COR-L47 (cell line): ENCODE results near the gene ARHGEF40.
A peak's percentile ranks its signal among the peaks of the same experiment; 100 is the strongest.
"Not testable (repeated sequence)": the region's sequence is repeated elsewhere in the genome, so short reads cannot be mapped to it uniquely, and the experiment has no call there.

ENCODE experiments used
- DNase-seq: peaks from one replicate; lab custom pipeline; 2025; lab: John Stamatoyannopoulos, UW

The ARHGEF40 gene

DNA sequence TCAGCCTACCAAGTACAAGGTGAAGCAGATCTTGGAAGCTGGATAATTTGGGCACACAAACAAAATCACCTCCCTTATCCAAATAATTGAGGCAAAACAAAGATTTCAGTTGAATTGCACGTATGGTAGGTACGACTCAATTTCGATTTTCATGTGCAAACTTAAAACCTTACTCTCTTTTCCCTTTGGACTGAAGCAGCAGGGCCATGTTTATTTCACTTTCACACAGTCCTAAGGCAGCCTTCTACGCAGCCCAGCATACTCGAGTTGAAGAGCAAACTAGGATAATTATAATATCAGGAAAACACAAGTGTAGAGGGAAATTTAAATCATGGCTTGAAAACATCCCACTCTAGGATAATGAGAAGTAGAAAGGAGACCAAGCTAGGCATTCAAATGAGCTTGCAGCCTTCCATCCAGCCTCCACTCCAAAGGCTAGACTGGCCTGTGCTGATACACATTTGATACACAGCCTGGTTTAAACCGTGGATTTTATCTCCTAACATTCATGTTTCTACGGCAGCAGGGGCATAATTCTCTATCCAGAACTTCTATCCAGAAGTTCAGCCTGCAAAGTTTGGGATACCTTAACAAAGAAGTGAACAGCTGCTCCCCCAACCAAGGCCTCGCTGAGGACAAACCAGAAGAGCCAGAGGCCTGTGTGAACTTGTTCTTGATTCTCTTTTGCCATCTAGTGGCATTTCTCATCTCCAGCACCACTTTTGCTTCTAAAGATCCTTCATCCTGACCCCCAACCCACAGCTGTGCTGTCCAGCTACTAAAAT, 30.3 kb upstream of the ARHGEF40 start:
- DNase-seq = peak; percentile 33

DNA sequence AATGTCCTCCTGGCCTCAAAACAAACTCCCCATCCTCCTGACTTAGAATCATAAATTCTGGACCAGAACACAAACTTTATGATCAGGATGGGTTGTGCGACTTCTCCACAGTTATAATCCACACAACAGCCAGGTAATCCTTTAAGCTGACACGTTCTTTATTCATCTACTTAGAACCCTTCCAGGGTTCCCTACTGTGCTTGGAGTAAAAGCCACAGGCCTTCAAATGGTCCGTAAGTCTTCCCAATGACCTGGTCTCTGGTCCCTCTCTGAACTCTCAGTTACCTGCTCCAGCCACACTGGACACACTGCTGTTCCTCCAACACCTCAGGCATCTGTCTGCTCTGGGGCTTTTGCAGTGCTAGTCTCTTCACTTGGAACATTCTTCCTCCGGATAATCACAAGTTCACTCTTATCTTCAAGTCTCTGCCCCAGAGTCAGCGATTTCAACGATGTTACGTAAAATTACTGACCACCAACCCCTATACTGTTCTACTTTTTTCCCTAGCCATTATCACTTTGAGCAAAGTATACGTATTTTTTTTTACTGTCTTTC, 29.7 kb upstream of the ARHGEF40 start:
- no peak for DNase-seq

DNA sequence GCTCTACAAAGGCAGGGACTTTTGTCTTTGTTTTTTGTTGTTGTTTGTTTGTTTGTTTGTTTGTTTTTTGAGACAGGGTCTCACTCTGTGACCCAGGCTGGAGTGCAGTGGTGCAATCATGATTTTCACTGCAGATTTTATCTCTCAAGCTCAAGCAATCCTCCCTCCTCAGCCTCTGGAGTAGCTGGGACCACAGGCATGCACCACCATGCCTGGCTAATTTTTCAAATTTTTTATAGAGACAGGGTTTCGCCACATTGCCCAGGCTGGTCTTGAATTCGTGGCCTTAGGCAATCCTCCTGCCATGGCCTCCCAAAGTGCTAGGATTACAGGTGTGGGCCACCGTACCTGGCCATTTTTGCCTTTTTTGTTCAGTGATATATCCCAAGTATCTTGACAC, 29.2 kb upstream of the ARHGEF40 start:
- not testable (repeated sequence) for DNase-seq

DNA sequence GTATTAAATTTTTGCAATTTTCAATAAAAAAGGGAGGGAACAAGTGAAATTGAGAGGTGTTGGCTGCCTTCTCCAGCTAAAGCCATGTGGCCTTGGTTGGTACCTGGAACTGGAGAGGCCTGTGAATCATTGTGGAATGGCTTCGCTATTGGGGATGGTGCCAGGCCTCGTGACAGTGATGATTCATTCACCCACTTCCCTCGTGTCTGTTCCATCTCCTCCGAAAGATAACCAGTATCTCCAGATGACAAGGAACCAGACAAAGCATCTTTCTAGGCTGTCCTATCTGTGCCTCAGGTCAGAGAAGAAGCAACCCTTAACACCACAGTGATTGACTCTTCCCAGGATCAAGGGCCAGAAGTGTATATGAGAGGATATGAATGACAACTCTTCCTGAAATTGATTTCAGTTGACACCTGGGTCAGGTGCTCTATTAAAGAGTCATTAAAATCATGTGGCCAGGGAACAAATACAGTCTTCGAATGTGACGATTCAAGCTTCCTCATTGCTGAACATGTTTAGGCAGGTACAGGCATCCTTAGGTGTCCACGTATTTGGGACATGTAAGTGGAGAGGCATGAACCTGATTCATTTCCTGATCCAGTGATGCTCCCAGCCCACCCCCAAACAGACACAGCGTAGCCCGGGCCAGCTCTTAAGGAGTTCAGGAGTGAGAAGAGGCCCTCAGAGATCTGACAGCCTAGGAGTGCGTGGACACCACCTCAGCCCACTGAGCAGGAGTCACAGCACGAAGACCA, 28.2 kb upstream of the ARHGEF40 start, which contains the start of gene RNASE7:
Gene RNASE7, plus strand, starts transcription at position 687 of the 758 bp plus-strand sequence. CDS start 631 bp downstream, outside the sequence.
- DNase-seq = no peak

DNA sequence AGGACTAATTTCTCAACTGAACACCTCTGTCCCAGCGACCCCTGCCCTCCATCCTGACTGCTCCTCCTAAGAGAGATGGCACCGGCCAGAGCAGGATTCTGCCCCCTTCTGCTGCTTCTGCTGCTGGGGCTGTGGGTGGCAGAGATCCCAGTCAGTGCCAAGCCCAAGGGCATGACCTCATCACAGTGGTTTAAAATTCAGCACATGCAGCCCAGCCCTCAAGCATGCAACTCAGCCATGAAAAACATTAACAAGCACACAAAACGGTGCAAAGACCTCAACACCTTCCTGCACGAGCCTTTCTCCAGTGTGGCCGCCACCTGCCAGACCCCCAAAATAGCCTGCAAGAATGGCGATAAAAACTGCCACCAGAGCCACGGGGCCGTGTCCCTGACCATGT, 27.2 kb upstream of the ARHGEF40 start:
- DNase-seq = no peak

DNA sequence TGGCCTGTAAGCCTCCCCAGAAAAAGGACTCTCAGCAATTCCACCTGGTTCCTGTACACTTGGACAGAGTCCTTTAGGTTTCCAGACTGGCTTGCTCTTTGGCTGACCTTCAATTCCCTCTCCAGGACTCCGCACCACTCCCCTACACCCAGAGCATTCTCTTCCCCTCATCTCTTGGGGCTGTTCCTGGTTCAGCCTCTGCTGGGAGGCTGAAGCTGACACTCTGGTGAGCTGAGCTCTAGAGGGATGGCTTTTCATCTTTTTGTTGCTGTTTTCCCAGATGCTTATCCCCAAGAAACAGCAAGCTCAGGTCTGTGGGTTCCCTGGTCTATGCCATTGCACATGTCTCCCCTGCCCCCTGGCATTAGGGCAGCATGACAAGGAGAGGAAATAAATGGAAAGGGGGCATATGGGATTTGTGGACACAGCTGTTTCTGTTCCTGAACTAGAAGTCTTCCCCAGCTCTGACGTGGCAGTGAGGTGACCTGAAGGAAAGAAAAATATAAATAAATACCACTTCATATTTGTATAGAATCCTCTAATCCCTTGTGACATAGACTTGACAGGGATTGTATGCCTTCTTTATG, 26.6 kb upstream of the ARHGEF40 start:
- DNase-seq = no peak

DNA sequence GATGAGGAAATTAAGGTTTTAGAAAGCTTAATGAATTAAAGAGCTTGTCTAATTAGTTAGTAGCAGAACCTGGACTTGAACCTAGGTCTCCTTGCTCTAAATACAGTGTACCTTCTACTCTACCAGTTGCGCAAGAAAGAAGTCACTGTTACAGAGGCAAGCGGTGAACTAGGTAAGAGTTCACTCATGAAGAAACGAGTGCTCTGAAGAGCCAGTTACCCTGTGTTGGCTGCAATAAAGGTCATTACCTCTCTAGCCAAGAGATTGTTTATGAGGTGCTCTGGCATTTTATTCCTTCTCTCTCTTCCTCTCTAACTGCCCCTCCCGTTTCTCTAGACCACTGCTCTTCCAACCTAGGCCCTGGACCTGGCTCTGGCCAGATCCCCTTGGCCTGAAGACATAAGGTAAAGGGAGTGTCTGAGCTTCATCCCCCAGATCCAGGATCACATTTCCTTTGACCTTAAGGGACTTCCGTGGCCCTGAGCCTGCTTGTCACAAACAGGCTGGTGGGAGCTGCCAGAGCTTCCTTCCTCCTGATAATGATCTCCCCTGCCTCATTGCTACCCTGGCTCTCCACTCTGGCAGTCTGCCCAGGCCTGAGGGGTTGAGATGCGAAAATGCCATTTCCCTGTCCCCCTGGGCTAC, 26.0 kb upstream of the ARHGEF40 start:
- DNase-seq = no peak

DNA sequence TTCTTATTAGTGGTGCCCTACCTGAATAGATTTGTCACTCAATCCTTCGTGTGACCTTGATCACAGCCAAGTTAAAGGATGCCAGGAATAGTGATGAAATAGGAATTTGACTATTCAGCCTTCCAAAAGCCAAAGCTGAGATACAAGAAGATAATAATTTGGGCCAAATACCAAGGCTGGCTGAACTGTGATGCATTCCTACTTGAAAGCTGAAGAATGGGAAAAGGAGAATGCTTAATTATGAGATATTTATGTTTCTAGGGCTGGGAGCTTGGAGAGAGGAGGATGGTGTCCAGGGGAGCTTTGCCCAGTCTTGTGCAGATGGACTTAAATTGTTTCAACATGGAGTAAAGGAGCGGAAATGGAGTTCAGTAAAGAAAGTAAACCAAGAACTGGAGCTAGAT, 22.7 kb upstream of the ARHGEF40 start:
- no peak for DNase-seq

DNA sequence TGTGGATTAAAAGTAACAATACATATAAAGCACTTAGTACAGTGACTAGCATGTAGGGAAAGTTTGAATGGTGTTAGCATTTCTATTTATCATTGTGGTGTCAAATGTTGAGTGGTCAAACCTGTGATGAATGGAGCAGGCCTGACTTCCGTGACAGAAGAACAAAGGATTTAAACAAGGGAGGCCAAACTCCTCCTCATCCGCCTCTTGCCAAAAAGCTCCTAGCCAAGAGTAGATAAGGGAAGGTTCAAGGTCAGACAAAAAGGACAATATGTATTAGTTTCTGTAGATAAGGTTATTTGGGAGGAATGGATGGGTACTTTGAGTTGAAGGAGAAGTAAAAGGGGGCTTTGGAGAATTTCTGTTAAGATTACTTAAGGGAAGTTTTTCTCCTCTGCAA, 21.5 kb upstream of the ARHGEF40 start:
- DNase-seq = no peak

DNA sequence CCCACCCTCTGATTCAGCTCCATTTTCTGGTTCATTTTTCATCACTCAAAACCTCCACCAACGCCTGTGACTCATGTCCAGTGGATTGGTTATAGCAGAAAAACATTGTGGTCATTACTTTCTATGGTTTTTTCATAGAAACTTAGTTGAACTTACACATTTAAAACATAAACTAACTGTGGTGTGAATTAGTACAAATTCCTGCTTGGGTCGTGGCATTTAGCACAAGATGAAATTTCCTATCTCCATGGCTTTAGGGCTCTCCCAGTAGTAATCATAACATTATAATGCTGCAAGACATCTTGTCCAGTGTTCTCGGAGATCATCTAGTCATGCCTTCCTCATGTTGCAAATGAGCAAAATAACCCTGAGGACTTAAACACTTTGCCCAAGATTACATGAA, 20.8 kb upstream of the ARHGEF40 start:
- DNase-seq = no peak

DNA sequence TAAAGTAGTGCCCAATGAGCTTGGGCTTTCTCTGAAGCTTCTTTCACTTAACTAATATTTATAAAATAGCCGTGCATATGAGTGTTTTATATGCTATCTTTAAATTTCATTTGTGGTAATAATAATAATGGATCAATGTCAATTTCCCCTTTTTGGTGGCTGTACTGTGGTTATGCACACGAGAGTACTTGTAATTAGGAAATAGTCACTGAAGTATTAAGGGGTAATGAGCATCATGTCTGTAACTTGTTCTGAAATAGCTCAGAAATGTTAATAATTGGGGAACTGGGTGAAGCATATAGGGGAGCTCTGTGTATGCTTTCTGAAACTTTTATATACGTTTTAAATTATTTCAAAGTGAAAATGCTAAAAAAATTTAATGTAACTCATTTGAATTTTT, 19.5 kb upstream of the ARHGEF40 start:
- no peak for DNase-seq

DNA sequence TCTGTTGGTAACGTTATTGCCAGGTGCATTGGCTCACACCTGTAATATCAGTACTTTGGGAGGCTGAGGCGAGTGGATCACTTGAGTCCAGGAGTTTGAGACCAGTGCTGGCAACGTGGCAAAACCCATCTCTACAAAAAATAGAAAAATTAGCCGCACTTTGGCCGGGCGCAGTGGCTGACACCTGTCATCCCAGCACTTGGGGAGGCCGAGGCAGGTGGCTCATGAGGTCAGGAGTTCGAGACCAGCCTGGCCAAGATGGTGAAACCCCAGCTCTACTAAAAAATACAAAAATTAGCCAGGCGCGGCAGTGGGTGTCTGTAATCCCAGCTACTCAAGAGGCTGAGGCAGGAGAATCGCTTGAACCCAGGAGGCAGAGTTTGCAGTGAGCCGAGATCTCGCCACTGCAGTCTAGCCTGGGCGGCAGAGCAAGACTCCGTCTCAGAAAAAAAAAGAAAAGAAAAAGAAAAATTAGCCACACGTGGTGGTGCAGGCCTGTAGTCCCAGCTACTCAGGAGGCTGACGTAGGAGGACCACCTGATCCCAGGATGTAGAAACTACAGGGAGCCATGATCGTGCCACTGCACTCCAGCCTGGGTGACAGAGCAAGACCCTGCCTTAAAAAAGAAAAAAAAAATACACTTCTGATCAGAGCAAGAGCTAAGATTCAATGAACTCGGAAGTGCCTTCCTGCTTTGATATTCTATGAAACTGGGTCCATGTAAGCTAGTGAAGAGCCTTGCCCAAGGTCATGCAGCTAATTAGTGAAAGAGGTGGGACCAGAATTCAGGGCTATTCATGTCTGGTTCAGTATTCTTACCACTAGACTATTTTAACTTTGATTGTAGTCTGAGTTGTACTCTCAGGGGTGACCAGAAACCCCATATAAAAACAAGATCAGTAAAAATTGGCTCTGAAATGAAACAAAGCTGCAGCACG, 16.7 kb upstream of the ARHGEF40 start:
- no peak for DNase-seq

DNA sequence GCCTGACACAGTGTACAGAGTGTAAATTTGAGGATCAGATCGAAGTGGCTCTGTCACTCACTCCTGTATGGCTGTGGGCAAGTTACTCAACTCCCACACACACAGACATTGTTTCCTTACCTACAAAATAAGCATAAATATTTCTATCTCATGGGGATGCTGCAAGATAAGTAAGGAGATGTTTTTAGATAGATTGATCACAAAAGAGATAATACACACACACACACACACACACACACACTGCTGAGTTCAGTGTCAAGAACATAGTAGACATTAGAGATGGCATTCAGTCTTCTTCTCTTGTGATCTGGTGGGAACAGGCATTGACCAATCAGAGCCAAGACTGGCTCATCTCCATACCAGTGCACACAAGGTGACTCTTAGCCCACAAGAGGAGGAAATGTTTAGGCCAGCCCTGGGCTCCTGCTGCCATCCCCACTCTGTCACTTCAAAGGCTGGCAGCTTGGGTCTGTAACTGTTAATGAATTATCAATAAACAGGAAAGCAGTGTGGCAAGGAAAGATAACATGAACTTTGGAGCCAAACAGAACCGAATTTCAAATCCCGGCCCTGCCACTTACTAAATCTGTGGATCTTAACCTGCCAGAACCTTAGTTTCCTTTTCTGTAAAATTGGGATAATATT, 15.9 kb upstream of the ARHGEF40 start:
- no peak for DNase-seq

DNA sequence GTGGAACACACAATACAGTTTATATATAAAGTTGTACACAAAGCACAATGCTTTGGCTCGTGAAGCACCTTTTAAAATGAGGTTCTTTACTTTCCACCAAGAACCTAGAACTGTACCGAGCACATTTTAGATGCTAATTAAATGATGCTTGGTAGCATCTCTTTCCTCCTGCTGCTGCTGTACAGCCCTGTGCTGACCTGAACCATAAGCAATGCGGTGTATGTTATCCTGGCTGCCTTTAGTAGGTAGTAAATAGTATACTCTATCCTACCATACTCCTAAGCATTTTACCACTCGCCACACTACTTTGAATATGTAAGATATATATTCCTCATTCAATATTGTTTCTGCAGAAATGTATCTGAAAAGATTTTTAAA, 15.3 kb upstream of the ARHGEF40 start:
- DNase-seq = no peak

DNA sequence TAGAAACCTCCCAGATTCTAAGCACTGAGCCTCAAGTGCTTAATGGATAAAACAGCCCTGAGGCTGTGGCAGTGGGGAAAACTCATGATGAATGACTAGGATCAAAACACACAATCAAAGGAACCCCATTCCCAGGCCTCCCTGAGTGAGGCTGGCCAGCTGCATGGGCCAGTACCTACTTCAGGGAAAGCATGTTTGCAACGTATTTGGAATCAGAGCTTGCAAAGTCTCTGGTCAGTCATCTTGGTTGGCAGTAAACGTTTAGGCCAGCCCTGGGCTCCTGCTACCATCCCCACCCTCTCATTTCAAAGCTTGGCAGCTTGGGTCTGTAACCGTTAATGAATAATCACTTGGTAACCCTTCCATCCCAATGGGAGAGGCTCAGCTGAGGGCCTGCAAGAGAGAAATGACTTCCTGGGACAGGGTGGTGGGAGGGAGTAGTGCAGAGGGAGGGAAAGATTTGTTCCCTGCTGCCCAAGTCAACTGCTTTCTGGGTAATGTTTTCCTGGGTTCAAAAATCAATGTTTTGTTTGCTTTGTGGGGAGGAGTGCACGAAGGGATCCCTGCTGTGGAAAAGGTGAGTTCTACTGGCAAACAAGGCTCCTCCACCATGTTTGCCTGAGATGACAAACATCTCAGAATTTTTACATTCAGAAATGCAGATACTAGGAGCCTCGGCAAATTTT, 14.5 kb upstream of the ARHGEF40 start:
- DNase-seq = no peak

DNA sequence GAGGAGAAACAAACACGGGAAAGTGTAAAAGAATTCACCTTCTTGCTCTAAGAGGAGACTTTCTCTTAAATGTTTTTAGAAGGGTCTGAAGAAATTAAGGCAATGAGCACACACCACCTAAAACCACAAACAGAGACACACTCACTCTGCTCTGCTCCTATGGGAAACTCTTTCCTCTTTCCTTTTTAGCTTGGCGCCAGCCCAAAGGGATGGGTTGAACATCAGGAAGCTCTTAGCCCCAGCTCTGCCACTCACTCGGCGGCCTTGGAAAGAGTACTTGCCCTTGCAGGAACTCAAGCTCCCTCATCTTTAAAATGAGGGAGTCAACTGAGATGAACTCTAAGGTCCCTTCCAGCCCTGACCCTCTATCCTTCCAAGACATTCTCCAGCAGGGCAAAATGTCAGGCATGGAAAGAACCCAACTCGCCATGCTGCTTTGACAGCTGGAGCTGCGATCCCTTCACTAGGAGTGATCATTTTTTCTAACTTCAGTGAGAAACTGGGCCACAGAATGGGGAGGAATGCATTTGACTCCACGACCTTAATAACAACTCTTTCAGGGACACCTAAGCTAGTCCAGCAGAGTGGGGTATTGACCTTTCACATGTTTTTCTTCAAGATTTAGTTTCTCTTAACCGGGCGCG, 13.5 kb upstream of the ARHGEF40 start:
- no peak for DNase-seq

DNA sequence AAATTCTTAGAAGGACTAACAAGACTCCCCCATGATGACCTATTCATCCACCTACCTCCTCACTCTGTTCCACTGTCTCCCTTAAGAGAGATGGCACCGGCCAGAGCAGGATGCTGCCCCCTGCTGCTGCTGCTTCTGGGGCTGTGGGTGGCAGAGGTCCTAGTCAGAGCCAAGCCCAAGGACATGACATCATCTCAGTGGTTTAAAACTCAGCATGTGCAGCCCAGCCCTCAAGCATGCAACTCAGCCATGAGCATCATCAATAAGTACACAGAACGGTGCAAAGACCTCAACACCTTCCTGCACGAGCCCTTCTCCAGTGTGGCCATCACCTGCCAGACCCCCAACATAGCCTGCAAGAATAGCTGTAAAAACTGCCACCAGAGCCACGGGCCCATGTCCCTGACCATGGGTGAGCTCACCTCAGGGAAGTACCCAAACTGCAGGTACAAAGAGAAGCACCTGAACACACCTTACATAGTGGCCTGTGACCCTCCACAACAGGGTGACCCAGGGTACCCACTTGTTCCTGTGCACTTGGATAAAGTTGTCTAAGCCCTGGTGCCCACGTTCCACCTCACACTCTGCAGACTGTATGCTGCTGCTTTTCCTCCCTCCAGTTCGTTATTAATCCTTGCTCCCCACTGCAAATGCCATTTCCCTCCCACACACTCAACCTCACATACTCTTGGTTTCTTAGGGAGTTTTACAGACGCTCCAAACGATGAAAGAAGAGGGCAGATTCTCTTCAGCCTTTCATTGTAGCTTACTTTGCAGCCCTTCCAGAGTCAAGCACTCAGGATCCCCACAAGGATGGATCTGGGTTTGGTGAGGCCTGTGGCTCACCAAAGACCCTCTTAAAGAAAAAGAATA, 12.1 kb upstream of the ARHGEF40 start, which contains the start of gene RNASE8:
Gene RNASE8, plus strand, starts transcription at position 20 of the 873 bp plus-strand sequence. Its CDS starts 71 bp downstream, at position 91.
- no peak for DNase-seq

DNA sequence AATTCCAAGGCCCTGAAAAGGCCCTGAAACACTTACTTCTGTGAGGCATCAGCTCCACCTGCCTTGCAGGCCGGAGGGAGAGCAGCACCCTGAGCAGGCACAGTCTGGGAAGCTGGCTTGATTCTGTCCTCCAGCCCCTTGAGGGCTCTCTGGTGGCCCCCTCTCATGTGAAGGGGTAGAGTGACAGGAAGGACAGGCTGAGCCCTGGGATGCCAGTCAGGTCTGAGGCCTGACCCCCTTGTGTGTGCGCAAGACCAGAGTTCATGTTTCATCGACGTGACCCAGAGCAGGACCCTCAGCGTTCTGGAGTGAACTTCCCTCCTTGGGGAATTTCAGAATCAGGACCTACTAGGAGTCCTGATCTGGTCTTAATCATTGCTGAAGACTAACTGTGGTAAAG, 11.2 kb upstream of the ARHGEF40 start:
- no peak for DNase-seq
